ENCODE measurements around the gene ACTL9. TPM values are rescaled to one million over a fixed set of nuclear protein-coding genes. Genes with fewer than 3 reads are reported as not detected.

The ACTL9 gene
- total and polyA plus RNA-seq, 10 of the 15 experiments (the other 5 are each of a cell fraction or from before 2014, with no cell fraction given), result not detected

- TF ChIP-seq ZSCAN29 (IDR thresholded peaks at IDR 0.05) (no peak), ZBTB33 (IDR thresholded peaks at IDR 0.05) (no peak), ZNF384 (IDR thresholded peaks at IDR 0.05; ENCODE audit: borderline replicate concordance, low read depth, low read length) (no peak), BCL11A (IDR thresholded peaks at IDR 0.05; ENCODE audit: low read depth, low read length) (no peak), SREBF2 (IDR thresholded peaks at IDR 0.05; ENCODE audit: low read length) (no peak), RUNX3 (IDR thresholded peaks at IDR 0.05; ENCODE audit: low read length) (no peak), GABPA (IDR thresholded peaks at IDR 0.05; ENCODE audit: low read depth) (no peak), ZNF274 (IDR thresholded peaks at IDR 0.05; ENCODE audit: insufficient read depth, insufficient read length) (no peak), CBX5 (IDR thresholded peaks at IDR 0.05; ENCODE audit: low read depth) (no peak), JUND (IDR thresholded peaks at IDR 0.05; ENCODE audit: low read depth, low read length) (no peak), ATF3 (IDR thresholded peaks at IDR 0.05; ENCODE audit: borderline replicate concordance, extremely low read depth, low read depth, low read length) (no peak), HDAC6 (IDR thresholded peaks at IDR 0.05; ENCODE audit: unreplicated experiment) (no peak), BACH1 (IDR thresholded peaks at IDR 0.05; ENCODE audit: borderline replicate concordance) (no peak), MTA2 (IDR thresholded peaks at IDR 0.05; ENCODE audit: low read depth) (no peak), JUNB (IDR thresholded peaks at IDR 0.05) (no peak), PKNOX1 (IDR thresholded peaks at IDR 0.05) (no peak), MEF2B (IDR thresholded peaks at IDR 0.05; ENCODE audit: partially characterized antibody, poor library complexity, severe bottlenecking) (no peak), SUPT20H (IDR thresholded peaks at IDR 0.05; ENCODE audit: borderline replicate concordance, control insufficient read depth, low read depth, low read length) (no peak), CREM (IDR thresholded peaks at IDR 0.05; ENCODE audit: low read depth) (no peak), ZNF24 (IDR thresholded peaks at IDR 0.05) (no peak)
- no TSS peak for BruUV-seq (replicated peaks)
- Histone ChIP-seq H3K4me3 (no peak overlapping the region), H3K9ac (ENCODE audit: control insufficient read depth, insufficient read depth, low read length) (no peak overlapping the region), H2AFZ (ENCODE audit: control insufficient read depth, low read depth, low read length) (no peak overlapping the region), H3K4me1 (ENCODE audit: control insufficient read depth, insufficient read depth, low read length) (no peaks in the 10 kb centered on the region), H3K79me2 (ENCODE audit: control insufficient read depth, insufficient read depth, low read length) (no peaks in the 10 kb centered on the region), H3K4me2 (ENCODE audit: control insufficient read depth, insufficient read depth) (no peak overlapping the region), H4K20me1 (ENCODE audit: control insufficient read depth, insufficient read depth) (no peaks in the 10 kb centered on the region), H3K27me3 (replicated peaks in 1 of 2; ENCODE audit: control insufficient read depth in 2 of 2, insufficient read depth in 2 of 2, low read length in 1 of 2) (no peaks in the 10 kb centered on the region), H3K27ac (ENCODE audit: control insufficient read depth, insufficient read depth) (no peak overlapping the region), H3K36me3 (ENCODE audit: control insufficient read depth in 2 of 2, insufficient read depth in 2 of 2, low read length in 1 of 2) (no peaks in the 10 kb centered on the region), H3K9me3 (replicated peaks; ENCODE audit: control insufficient read depth, insufficient read depth, low read length) (no peaks in the 10 kb centered on the region; the same call in 2 of the 3 replicates)
- DNase-seq (ENCODE audit: low read depth, low spot score) (no peak), FAIRE-seq (no peak), ATAC-seq (no peak)
- ChIA-PET SMC1A (ENCODE audit: uncharacterized antibody, unreplicated experiment) (no interaction called here), POLR2A (no interaction called here), CTCF (no interaction called here), RAD21 (ENCODE audit: unreplicated experiment) (no interaction called here)
- intact Hi-C loops (cut with micrococcal nuclease; ENCODE audit: unreplicated experiment) (no loop called here), in situ Hi-C loops (cut with MboI) (no loop called here)
- 7% methylated on average over 2 of the region's 2 CpGs for WGBS (ENCODE audit: insufficient coverage, insufficient replicate concordance, low lambda C conversion rate, missing lambda C conversion rate)
These were observed 2.4 kb upstream of the ACTL9 start for GRCh38 chr19:8700956-8701355.

Data from GM12878 (cell line).